Osteoblast (primary cell): Measurements from ENCODE around the gene SLC12A1. TPM values are rescaled to one million over a fixed set of nuclear protein-coding genes. Genes with fewer than 3 reads are reported as not detected.

Experiments used
- DNase-seq: peaks from one replicate; pipeline ENCODE4 v3.0.0; 2011; ENCODE audit warnings: low spot score, mixed read lengths; ENCODE audit not compliant: insufficient read length; ENCODE audit errors: missing footprints
- H2AFZ ChIP-seq: 2 replicates; pipeline ENCODE4 v1.6.0; 2011; ENCODE audit warnings: mild to moderate bottlenecking, low read length
- H3K27ac ChIP-seq: 2 replicates; pipeline ENCODE4 v1.5.1; 2011; ENCODE audit warnings: mild to moderate bottlenecking, low read depth, low read length, moderate library complexity
- H3K27me3 ChIP-seq: 2 replicates; pipeline ENCODE4 v1.6.0; 2012; ENCODE audit warnings: mild to moderate bottlenecking, control low read depth, inconsistent platforms, low read length, moderate library complexity; ENCODE audit not compliant: insufficient read depth
- H3K36me3 ChIP-seq: 2 replicates; pipeline ENCODE4 v1.5.1; 2011; ENCODE audit warnings: mild to moderate bottlenecking, low read length, control low read depth, moderate library complexity; ENCODE audit not compliant: insufficient read depth
- H3K4me1 ChIP-seq: 2 replicates; pipeline ENCODE4 v1.5.1; 2011; ENCODE audit warnings: mild to moderate bottlenecking, low read length, control low read depth, moderate library complexity; ENCODE audit not compliant: insufficient read depth
- H3K4me2 ChIP-seq: 2 replicates; pipeline ENCODE4 v1.6.0; 2011; ENCODE audit warnings: mild to moderate bottlenecking, low read length; ENCODE audit not compliant: insufficient read depth
- H3K4me3 ChIP-seq: fragments of 200-600 bp; sonication (generic); 3 replicates; pipeline ENCODE4 v1.5.1; 2012; ENCODE audit warnings: mild to moderate bottlenecking, low read length, inconsistent platforms; ENCODE audit not compliant: insufficient read depth
- H3K79me2 ChIP-seq: 2 replicates; pipeline ENCODE4 v1.6.0; 2012; ENCODE audit warnings: mild to moderate bottlenecking, low read length, control low read depth, inconsistent platforms; ENCODE audit not compliant: insufficient read depth
- H3K9me3 ChIP-seq: 2 replicates; pipeline ENCODE4 v1.5.1; 2011; ENCODE audit warnings: low read depth, low read length, control low read depth
- H4K20me1 ChIP-seq: 2 replicates; pipeline ENCODE4 v1.6.0; 2012; ENCODE audit warnings: mild to moderate bottlenecking, low read length, control low read depth; ENCODE audit not compliant: insufficient read depth
- CTCF ChIP-seq: IDR thresholded peaks from 2 replicates; pipeline ENCODE4 v1.5.1; 2011; ENCODE audit warnings: mild to moderate bottlenecking, low read depth, low read length, moderate library complexity; ENCODE audit errors: extremely low read depth
- total RNA-seq: library from RNA; depleted of rRNA; stranded (reverse); fragments of >200 nt; gene quantifications from 2 replicates; pipeline ENCODE4 v1.2.3, GENCODE V29; 2012

The SLC12A1 gene
- total RNA-seq, 1 donor, result not detected

- no peak for DNase-seq
- no peak overlapping the region for H3K27ac ChIP-seq
- H3K9me3 ChIP-seq, result no peaks in the 10 kb centered on the region
- no peak overlapping the region for H3K4me2 ChIP-seq
- H2AFZ ChIP-seq, result no peak overlapping the region
- H3K36me3 ChIP-seq, result no peaks in the 10 kb centered on the region
- no peaks in the 10 kb centered on the region for H3K27me3 ChIP-seq
- no peaks in the 10 kb centered on the region for H3K79me2 ChIP-seq
- H3K4me1 ChIP-seq, result no peaks in the 10 kb centered on the region
- TF ChIP-seq CTCF, result no peak
- H4K20me1 ChIP-seq, result no peaks in the 10 kb centered on the region
- H3K4me3 ChIP-seq, result no peak overlapping the region
Measured at GRCh38 chr15:48315041-48315440, 108.9 kb downstream of the SLC12A1 start.

- Histone ChIP-seq H3K9me3 (no peaks in the 10 kb centered on the region), H3K79me2 (no peaks in the 10 kb centered on the region), H2AFZ (no peak overlapping the region), H3K27ac (no peak overlapping the region), H3K4me3 (no peak overlapping the region), H3K4me2 (no peak overlapping the region), H4K20me1 (no peaks in the 10 kb centered on the region), H3K36me3 (no peaks in the 10 kb centered on the region), H3K27me3 (no peaks in the 10 kb centered on the region), H3K4me1 (no peaks in the 10 kb centered on the region)
- DNase-seq, result no peak
- TF ChIP-seq CTCF, result no peak
Measured at GRCh38 chr15:48317221-48317620, 111.1 kb downstream of the SLC12A1 start.

- Histone ChIP-seq H3K4me2 (no peak overlapping the region), H3K4me1 (no peaks in the 10 kb centered on the region), H3K9me3 (no peaks in the 10 kb centered on the region), H3K27ac (no peak overlapping the region), H3K36me3 (no peaks in the 10 kb centered on the region), H4K20me1 (no peaks in the 10 kb centered on the region), H3K79me2 (no peaks in the 10 kb centered on the region), H3K4me3 (no peak overlapping the region), H3K27me3 (no peaks in the 10 kb centered on the region), H2AFZ (no peak overlapping the region)
- no peak for DNase-seq
- no peak for TF ChIP-seq CTCF
Measured at GRCh38 chr15:48318131-48318530, 112.0 kb downstream of the SLC12A1 start.

- DNase-seq, result no peak
- no peaks in the 10 kb centered on the region for H3K79me2 ChIP-seq
- no peak overlapping the region for H3K27ac ChIP-seq
- TF ChIP-seq CTCF, result no peak
- no peaks in the 10 kb centered on the region for H4K20me1 ChIP-seq
- H3K9me3 ChIP-seq, result no peaks in the 10 kb centered on the region
- no peak overlapping the region for H3K4me3 ChIP-seq
- no peaks in the 10 kb centered on the region for H3K4me1 ChIP-seq
- no peaks in the 10 kb centered on the region for H3K27me3 ChIP-seq
- no peak overlapping the region for H3K4me2 ChIP-seq
- H3K36me3 ChIP-seq, result no peaks in the 10 kb centered on the region
- H2AFZ ChIP-seq, result no peak overlapping the region
Measured at GRCh38 chr15:48323294-48323693, 117.2 kb downstream of the SLC12A1 start.
